Loucy (cell line): ENCODE data around the gene SLC35G2.
A peak's percentile ranks its signal among the peaks of the same experiment; 100 is the strongest.

Source experiments
- H2AFZ ChIP-seq: fragments of 200-600 bp; sonication (generic); 2 replicates; pipeline ENCODE4 v1.6.0; 2016; ENCODE audit warnings: antibody characterized with exemption, mild to moderate bottlenecking, low read length, moderate library complexity
- H3F3A ChIP-seq: fragments of 200-600 bp; 2 replicates; pipeline ENCODE4 v1.6.0; 2016; ENCODE audit warnings: antibody characterized with exemption, low read depth, mild to moderate bottlenecking
- H3K27me3 ChIP-seq: fragments of 200-600 bp; sonication (generic); 2 replicates; pipeline ENCODE4 v1.6.1; 2014; ENCODE audit warnings: low read length, mild to moderate bottlenecking; ENCODE audit not compliant: insufficient read depth, poor library complexity, severe bottlenecking
- H3K36me3 ChIP-seq: fragments of 200-600 bp; sonication (generic); 2 replicates; pipeline ENCODE4 v1.6.1; 2016; ENCODE audit warnings: low read length; ENCODE audit not compliant: insufficient read depth
- H3K4me1 ChIP-seq: fragments of 200-600 bp; sonication (generic); 2 replicates; pipeline ENCODE4 v1.5.1; 2014; ENCODE audit warnings: low read length, mild to moderate bottlenecking; ENCODE audit not compliant: insufficient read depth, poor library complexity, severe bottlenecking
- H3K4me2 ChIP-seq: fragments of 200-600 bp; sonication (generic); 2 replicates; pipeline ENCODE4 v1.6.0; 2014; ENCODE audit warnings: antibody characterized with exemption, low read length, low read depth, mild to moderate bottlenecking; ENCODE audit not compliant: poor library complexity, severe bottlenecking
- H3K4me3 ChIP-seq: fragments of 200-600 bp; sonication (generic); 2 replicates; pipeline ENCODE4 v1.5.1; 2014; ENCODE audit warnings: low read length, mild to moderate bottlenecking, mixed read lengths; ENCODE audit not compliant: poor library complexity, severe bottlenecking
- H3K79me2 ChIP-seq: fragments of 200-600 bp; sonication (generic); 2 replicates; pipeline ENCODE4 v1.6.1; 2014; ENCODE audit warnings: low read length; ENCODE audit not compliant: insufficient read depth
- H3K9ac ChIP-seq: fragments of 200-600 bp; sonication (generic); 2 replicates; pipeline ENCODE4 v1.6.0; 2014; ENCODE audit warnings: mild to moderate bottlenecking, low read depth, low read length, moderate library complexity; ENCODE audit not compliant: poor library complexity, severe bottlenecking
- H3K9me2 ChIP-seq: fragments of 200-600 bp; sonication (generic); replicated peaks from 2 replicates; pipeline ENCODE4 v1.6.1; 2016; ENCODE audit warnings: low read depth, low read length, mixed read lengths
- H3K9me3 ChIP-seq: fragments of 200-600 bp; sonication (generic); 2 replicates; pipeline ENCODE4 v1.6.1; 2014; ENCODE audit warnings: mild to moderate bottlenecking, antibody characterized with exemption, low read length, low read depth; ENCODE audit not compliant: insufficient read depth
- H4K20me1 ChIP-seq: fragments of 200-600 bp; sonication (generic); 2 replicates; pipeline ENCODE4 v1.6.0; 2014; ENCODE audit warnings: antibody characterized with exemption, low read length, mild to moderate bottlenecking; ENCODE audit not compliant: insufficient read depth, poor library complexity, severe bottlenecking
- EZH2phosphoT487 ChIP-seq: fragments of 200-600 bp; IDR thresholded peaks from 2 replicates; pipeline ENCODE4 v1.6.1; 2018; ENCODE audit warnings: antibody characterized with exemption, mild to moderate bottlenecking, moderate library complexity, borderline replicate concordance
- TF ChIP-seq, protein P1 (sequence below): fragments of 200-600 bp; sonication (generic); conservative IDR thresholded peaks from 2 replicates; pipeline ENCODE4 v1.5.1; 2014; ENCODE audit warnings: mild to moderate bottlenecking, antibody characterized with exemption, low read length

The SLC35G2 gene

DNA sequence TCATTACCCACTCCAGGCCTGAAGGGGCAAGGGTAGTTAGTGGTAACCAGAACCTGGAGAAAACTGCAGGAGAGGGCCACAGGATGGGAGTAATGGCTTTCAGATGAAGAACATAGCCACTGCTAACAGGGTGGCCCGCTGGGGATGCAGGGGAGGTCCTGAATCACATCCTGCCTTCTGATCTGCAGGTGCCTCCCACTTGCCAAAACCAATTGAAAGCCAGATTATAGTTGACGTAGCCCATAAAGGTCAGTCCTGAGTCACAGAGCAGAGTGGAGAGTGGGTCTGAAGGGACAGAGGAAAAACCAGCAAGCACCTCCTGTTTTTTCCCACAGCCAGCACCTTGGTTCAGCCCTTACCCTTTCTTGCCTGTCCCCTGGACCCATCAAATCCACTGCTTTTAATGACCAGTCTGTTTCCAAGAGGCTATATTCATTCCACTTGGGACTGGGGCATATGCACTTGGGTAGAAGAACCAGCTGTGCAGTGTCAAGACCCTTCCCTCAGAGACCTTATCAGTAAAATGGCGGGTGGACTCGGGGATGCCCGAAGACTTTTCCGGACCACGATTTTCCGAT is 646 bp upstream of the SLC35G2 start:
- Histone ChIP-seq H2AFZ (peak overlapping the region; percentile 97), H3K9ac (peak overlapping the region; percentile 87)

DNA sequence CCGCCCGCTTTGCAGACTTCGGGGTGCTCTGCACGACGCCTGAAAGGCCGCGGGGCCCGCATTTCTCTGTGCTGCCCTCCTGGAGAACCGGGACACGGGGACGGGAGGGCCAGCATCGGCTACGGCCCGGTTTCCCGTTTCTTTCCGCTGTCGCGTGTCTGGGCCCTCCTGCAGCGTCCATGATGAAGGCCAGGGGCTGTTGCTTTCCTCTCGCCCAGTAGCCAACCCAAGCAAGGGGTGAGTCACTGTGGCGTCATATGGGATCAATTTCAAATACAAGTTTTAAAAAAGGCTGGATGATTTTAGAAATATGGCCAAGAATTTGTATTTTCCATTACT is 435 bp downstream of the SLC35G2 start:
- Histone ChIP-seq H3K27me3 (no peaks in the 10 kb centered on the region), H3K4me2 (peak overlapping the region; percentile 96), H3F3A (peaks cover 6% of the 10 kb centered on the region; the same call in 1 of the 2 replicates), H3K36me3 (no peaks in the 10 kb centered on the region), H3K4me1 (peaks cover 21% of the 10 kb centered on the region), H3K9me2 (no peaks in the 10 kb centered on the region), H4K20me1 (peaks cover 7% of the 10 kb centered on the region), H2AFZ (peak overlapping the region; percentile 97), H3K9ac (peak overlapping the region; percentile 87), H3K79me2 (peaks cover 36% of the 10 kb centered on the region), H3K9me3 (no peaks in the 10 kb centered on the region), H3K4me3 (peak overlapping the region; percentile 96)
- TF ChIP-seq, protein P1, sequence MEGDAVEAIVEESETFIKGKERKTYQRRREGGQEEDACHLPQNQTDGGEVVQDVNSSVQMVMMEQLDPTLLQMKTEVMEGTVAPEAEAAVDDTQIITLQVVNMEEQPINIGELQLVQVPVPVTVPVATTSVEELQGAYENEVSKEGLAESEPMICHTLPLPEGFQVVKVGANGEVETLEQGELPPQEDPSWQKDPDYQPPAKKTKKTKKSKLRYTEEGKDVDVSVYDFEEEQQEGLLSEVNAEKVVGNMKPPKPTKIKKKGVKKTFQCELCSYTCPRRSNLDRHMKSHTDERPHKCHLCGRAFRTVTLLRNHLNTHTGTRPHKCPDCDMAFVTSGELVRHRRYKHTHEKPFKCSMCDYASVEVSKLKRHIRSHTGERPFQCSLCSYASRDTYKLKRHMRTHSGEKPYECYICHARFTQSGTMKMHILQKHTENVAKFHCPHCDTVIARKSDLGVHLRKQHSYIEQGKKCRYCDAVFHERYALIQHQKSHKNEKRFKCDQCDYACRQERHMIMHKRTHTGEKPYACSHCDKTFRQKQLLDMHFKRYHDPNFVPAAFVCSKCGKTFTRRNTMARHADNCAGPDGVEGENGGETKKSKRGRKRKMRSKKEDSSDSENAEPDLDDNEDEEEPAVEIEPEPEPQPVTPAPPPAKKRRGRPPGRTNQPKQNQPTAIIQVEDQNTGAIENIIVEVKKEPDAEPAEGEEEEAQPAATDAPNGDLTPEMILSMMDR = no peak
- no peak for TF ChIP-seq EZH2phosphoT487

More for the DNA sequence above, 646 bp upstream of the SLC35G2 start:
- peak overlapping the region; percentile 96 for H3K4me2 ChIP-seq
- no peaks in the 10 kb centered on the region for H3K9me2 ChIP-seq
- no peaks in the 10 kb centered on the region for H3K9me3 ChIP-seq
- H3F3A ChIP-seq = peaks cover 6% of the 10 kb centered on the region; the same call in 1 of the 2 replicates
- H3K36me3 ChIP-seq = no peaks in the 10 kb centered on the region
- H3K4me1 ChIP-seq = peaks cover 21% of the 10 kb centered on the region
- H3K79me2 ChIP-seq = peaks cover 25% of the 10 kb centered on the region
- peak overlapping the region; percentile 96 for H3K4me3 ChIP-seq
- peaks cover 7% of the 10 kb centered on the region for H4K20me1 ChIP-seq
- no peak for TF ChIP-seq EZH2phosphoT487
- TF ChIP-seq, protein P1 = peak; percentile 53
- H3K27me3 ChIP-seq = no peaks in the 10 kb centered on the region

DNA sequence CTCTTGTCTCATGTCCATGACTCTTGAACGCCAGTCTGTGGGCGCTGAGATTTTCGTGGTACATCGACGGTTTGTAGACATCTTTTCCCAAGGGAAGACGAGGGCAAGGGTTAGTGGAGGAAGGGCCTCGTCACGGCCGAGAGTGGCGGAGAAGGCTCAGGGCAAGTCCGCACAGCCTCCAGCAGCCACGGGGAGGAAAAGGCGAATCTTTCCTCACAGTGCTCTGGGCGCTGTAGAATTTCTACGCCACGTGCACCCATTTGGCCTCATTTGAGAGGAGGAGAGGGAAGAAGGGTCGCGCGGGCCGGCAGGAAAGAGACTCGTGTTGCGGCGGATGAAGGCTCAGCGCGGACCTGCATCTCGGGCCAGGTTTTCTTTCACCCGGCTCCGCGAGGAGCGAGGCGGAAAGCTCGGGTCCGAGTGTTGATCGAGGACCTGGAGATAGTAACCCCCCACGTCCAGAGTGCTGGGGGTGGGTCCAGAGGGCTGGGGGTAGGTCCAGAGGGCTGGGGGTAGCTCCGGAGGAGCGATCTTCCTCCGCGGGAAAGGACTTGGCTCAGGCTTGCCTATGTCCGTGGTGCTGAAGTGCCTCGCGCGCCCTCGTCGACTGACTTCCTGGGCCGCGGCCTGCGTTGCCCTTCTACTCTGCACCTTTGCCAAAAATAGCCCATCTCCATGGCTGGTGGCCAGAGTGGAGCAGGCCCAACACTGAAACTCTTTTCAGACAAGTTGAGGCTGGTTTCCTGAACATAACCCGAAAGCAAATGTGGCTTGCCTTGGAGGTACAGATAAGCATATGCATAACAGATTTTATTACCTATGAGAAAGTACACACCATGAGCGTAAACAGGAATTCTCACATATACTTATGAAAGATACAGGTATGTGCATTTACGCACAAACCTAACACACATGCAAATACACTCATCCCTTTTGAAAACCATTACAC is 1.1 kb downstream of the SLC35G2 start:
- TF ChIP-seq, protein P1 = no peak
- no peak for TF ChIP-seq EZH2phosphoT487
- Histone ChIP-seq H3K27me3 (no peaks in the 10 kb centered on the region), H3K9me2 (no peaks in the 10 kb centered on the region), H3K36me3 (no peaks in the 10 kb centered on the region), H3K4me2 (peak overlapping the region; percentile 96), H2AFZ (peak overlapping the region; percentile 97), H3F3A (peaks cover 6% of the 10 kb centered on the region; the same call in 1 of the 2 replicates), H3K9me3 (no peaks in the 10 kb centered on the region), H3K79me2 (peaks cover 42% of the 10 kb centered on the region), H4K20me1 (peaks cover 7% of the 10 kb centered on the region), H3K4me1 (peaks cover 21% of the 10 kb centered on the region), H3K9ac (peak overlapping the region; percentile 87), H3K4me3 (peak overlapping the region; percentile 96)
